Bronchial epithelial cell (primary cell): ENCODE measurements around the gene PDXK. TPM values are rescaled to one million over a fixed set of nuclear protein-coding genes. Genes with fewer than 3 reads are reported as not detected.

Source experiments
- DNase-seq: peaks from one replicate; pipeline ENCODE4 v3.0.0-alpha.2; 2010; ENCODE audit warnings: low read depth
- FAIRE-seq: peaks from 2 replicates; lab custom pipeline; 2011; peaks lifted over from hg19 to GRCh38; lab: Jason Lieb, UNC
- H3K27me3 ChIP-seq: 2 replicates; pipeline ENCODE4 v1.5.1; 2011; ENCODE audit warnings: low read length; ENCODE audit not compliant: control insufficient read depth, insufficient read depth
- H3K36me3 ChIP-seq: 2 replicates; pipeline ENCODE4 v1.5.1; 2011; ENCODE audit warnings: low read length; ENCODE audit not compliant: control insufficient read depth, insufficient read depth
- H3K4me3 ChIP-seq: 2 replicates; pipeline ENCODE4 v1.5.1; 2011; ENCODE audit warnings: mild to moderate bottlenecking, low read depth, low read length, control low read depth
- total RNA-seq: library from RNA; depleted of rRNA; stranded (reverse); fragments of >200 nt; gene quantifications from 2 replicates; pipeline ENCODE4 v1.2.1, GENCODE V29; 2014
- TF ChIP-seq, protein P1 (sequence below): IDR thresholded peaks from 2 replicates; pipeline ENCODE4 v1.5.1; 2011; ENCODE audit warnings: mild to moderate bottlenecking, moderate library complexity, low read length, control low read depth, inconsistent platforms; ENCODE audit not compliant: insufficient read depth, severe bottlenecking

The PDXK gene
- total RNA-seq, 1 donor from 2014 or later: 591 TPM

DNA sequence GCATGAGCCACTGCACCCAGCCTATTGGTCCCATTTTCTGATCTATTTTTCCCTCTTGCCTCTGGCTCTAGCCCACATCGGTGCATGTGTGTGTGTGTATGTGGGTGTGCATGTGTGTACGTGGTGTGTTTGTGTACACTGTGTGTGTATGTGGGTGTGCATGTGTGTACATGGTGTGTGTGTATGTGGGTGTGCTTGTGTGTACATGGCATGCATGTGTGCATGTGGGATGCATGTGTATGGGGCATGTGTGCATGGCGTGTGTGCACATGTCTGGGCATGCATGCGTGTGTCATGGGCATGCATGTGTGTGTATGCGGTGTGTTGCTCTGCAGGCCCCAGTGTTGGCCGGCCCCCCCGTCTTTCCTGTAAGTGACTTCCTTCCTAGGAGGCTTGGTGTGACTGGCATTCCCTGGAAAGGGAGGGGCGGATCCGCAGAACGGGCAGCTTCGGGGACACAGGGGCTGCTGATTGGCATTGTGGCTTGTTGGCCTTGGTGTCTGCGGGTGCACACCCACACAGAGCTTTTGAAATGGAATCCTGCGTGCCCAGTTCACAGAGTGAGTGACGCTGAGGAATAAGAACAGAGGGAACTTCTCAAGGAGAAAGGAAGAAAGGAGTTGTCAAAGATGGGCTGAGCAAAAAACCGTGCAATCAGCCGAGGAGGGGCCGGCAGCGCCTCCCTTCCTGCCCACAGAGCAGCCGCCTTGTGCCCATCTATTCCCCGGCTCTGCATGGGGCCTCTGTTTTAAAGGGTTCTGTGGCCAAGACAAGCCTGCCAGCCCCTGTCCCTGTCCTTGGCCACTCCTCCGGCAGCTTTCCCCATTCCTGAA is 8.0 kb downstream of the PDXK start:
- FAIRE-seq (no peak), DNase-seq (no peak)
- TF ChIP-seq, protein P1, sequence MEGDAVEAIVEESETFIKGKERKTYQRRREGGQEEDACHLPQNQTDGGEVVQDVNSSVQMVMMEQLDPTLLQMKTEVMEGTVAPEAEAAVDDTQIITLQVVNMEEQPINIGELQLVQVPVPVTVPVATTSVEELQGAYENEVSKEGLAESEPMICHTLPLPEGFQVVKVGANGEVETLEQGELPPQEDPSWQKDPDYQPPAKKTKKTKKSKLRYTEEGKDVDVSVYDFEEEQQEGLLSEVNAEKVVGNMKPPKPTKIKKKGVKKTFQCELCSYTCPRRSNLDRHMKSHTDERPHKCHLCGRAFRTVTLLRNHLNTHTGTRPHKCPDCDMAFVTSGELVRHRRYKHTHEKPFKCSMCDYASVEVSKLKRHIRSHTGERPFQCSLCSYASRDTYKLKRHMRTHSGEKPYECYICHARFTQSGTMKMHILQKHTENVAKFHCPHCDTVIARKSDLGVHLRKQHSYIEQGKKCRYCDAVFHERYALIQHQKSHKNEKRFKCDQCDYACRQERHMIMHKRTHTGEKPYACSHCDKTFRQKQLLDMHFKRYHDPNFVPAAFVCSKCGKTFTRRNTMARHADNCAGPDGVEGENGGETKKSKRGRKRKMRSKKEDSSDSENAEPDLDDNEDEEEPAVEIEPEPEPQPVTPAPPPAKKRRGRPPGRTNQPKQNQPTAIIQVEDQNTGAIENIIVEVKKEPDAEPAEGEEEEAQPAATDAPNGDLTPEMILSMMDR: no peak

GRCh38 chr21:43727519-43728153 is 8.7 kb downstream of the PDXK start:
- Histone ChIP-seq H3K36me3 (peaks cover 25% of the 10 kb centered on the region), H3K27me3 (no peaks in the 10 kb centered on the region), H3K4me3 (no peak overlapping the region)
- TF ChIP-seq, protein P1: peak; percentile 27
- FAIRE-seq (no peak), DNase-seq (no peak)

More for the DNA sequence above, 8.0 kb downstream of the PDXK start:
- Histone ChIP-seq H3K4me3 (no peak overlapping the region), H3K36me3 (peaks cover 20% of the 10 kb centered on the region), H3K27me3 (no peaks in the 10 kb centered on the region)

- no peaks in the 10 kb centered on the region for H3K27me3 ChIP-seq
- FAIRE-seq (no peak), DNase-seq (no peak)
- peaks cover 25% of the 10 kb centered on the region for H3K36me3 ChIP-seq
- peak overlapping the region; percentile 27 for H3K4me3 ChIP-seq
- TF ChIP-seq, protein P1: no peak
Measured at GRCh38 chr21:43728154-43728466, 9.2 kb downstream of the PDXK start.

GRCh38 chr21:43728467-43729390 is 9.8 kb downstream of the PDXK start:
- TF ChIP-seq, protein P1: no peak
- peaks cover 22% of the 10 kb centered on the region for H3K36me3 ChIP-seq
- DNase-seq: peak; percentile 94
- FAIRE-seq: no peak
- H3K4me3 ChIP-seq: peak overlapping the region; percentile 27
- H3K27me3 ChIP-seq: no peaks in the 10 kb centered on the region

DNA sequence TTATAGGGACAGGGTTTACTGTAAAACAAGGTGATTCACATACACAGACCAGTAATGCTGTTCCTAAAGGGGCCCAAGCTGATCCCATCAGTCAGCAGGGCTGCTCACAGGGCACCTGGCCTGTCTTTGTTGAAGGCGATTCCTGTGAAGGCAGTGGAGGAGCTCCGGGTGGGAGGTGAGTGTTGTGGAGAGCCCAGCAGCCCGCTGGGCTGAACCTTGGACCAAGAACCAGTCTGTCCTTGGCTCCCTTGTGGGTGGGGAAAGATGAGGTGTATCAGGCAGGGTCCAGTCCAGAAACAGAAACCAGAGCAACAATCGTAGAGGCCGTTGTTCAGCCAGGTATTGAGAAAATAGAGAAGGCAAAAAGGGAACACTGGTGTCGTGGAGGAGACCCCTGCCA is 12.5 kb downstream of the PDXK start:
- FAIRE-seq: no peak
- Histone ChIP-seq H3K27me3 (no peaks in the 10 kb centered on the region), H3K4me3 (no peak overlapping the region), H3K36me3 (peaks cover 30% of the 10 kb centered on the region)
- DNase-seq: no peak
- TF ChIP-seq, protein P1: no peak
